Mesothelial cell of epicardium (in vitro differentiated cells): ENCODE measurements around the gene PRSS12. TPM values are rescaled to one million over a fixed set of nuclear protein-coding genes. Genes with fewer than 3 reads are reported as not detected.

Source experiments
- DNase-seq, 2 experiments: peaks; one replicate each; pipeline ENCODE4 v3.0.0; 2021; ENCODE audit warnings: low spot score in 2 of 2; ENCODE audit not compliant: unreplicated experiment in 2 of 2
- H3K27ac Mint-ChIP-seq: 2 replicates; pipeline ENCODE4 v1.8.0; 2021; ENCODE audit warnings: mixed read lengths
- H3K27me3 Mint-ChIP-seq: 2 replicates; pipeline ENCODE4 v1.8.0; 2021; ENCODE audit warnings: low read depth, mixed read lengths
- H3K36me3 Mint-ChIP-seq: 2 replicates; pipeline ENCODE4 v1.8.0; 2021; ENCODE audit warnings: mixed read lengths
- H3K4me1 Mint-ChIP-seq: 2 replicates; pipeline ENCODE4 v1.8.0; 2021; ENCODE audit warnings: mixed read lengths
- H3K4me3 Mint-ChIP-seq: 2 replicates; pipeline ENCODE4 v1.8.0; 2021; ENCODE audit warnings: mild to moderate bottlenecking, moderate library complexity, mixed read lengths
- H3K9me3 Mint-ChIP-seq: 2 replicates; pipeline ENCODE4 v1.8.0; 2021; ENCODE audit warnings: mixed read lengths
- total RNA-seq: library from RNA; stranded (reverse); gene quantifications from 3 replicates; pipeline ENCODE4 v1.2.1, GENCODE V29; 2021
- TF ChIP-seq, protein P1 (sequence below): fragments of 200-600 bp; sonication (generic); IDR thresholded peaks from one replicate; pipeline ENCODE4 v1.5.0; 2021; ENCODE audit warnings: antibody characterized with exemption; ENCODE audit not compliant: unreplicated experiment

Gene PRSS12
- total RNA-seq, 1 donor from 2014 or later = 46.7 TPM

DNA sequence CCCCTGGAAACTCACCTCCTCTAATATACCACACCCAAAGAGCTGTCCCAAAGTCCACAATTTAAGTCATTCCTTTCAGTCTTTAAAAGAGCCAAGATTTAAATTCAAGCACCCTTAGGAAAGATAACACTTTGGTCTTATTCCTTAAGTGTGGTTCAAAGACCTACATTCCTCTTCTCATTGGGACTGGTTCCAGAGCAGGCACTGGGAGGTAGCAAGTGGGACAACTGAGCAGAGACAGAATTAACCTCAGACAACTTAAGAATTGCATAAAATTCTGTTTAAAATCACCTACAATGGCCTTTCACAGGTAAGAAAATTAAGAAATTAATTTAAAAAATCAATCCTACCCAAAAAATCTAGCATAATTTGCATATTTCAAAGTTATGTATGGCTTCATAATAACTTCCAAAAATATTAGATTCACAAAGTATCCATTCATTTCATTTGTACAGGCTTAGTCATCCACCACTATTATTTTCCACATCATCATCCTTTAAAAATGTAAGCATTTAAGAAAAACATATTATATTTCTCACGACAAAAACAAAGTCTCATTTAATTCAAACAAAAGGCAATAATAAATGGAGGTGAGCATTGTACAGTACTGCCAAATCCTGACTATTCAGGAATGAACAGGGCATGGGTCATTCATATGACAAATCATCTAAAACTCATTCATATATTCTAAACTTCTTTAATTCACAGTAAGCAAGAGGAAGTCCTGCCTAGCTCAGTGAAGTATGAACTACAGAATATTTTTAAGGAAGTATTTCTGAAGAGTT, 13.6 kb downstream of the PRSS12 start:
- H3K9me3 Mint-ChIP-seq = no peaks in the 10 kb centered on the region
- TF ChIP-seq, protein P1, sequence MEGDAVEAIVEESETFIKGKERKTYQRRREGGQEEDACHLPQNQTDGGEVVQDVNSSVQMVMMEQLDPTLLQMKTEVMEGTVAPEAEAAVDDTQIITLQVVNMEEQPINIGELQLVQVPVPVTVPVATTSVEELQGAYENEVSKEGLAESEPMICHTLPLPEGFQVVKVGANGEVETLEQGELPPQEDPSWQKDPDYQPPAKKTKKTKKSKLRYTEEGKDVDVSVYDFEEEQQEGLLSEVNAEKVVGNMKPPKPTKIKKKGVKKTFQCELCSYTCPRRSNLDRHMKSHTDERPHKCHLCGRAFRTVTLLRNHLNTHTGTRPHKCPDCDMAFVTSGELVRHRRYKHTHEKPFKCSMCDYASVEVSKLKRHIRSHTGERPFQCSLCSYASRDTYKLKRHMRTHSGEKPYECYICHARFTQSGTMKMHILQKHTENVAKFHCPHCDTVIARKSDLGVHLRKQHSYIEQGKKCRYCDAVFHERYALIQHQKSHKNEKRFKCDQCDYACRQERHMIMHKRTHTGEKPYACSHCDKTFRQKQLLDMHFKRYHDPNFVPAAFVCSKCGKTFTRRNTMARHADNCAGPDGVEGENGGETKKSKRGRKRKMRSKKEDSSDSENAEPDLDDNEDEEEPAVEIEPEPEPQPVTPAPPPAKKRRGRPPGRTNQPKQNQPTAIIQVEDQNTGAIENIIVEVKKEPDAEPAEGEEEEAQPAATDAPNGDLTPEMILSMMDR = no peak
- H3K4me3 Mint-ChIP-seq = no peak overlapping the region
- DNase-seq = no peak
- no peak overlapping the region for H3K27ac Mint-ChIP-seq
- H3K4me1 Mint-ChIP-seq = peaks cover 15% of the 10 kb centered on the region
- H3K36me3 Mint-ChIP-seq = no peaks in the 10 kb centered on the region
- no peaks in the 10 kb centered on the region for H3K27me3 Mint-ChIP-seq

DNA sequence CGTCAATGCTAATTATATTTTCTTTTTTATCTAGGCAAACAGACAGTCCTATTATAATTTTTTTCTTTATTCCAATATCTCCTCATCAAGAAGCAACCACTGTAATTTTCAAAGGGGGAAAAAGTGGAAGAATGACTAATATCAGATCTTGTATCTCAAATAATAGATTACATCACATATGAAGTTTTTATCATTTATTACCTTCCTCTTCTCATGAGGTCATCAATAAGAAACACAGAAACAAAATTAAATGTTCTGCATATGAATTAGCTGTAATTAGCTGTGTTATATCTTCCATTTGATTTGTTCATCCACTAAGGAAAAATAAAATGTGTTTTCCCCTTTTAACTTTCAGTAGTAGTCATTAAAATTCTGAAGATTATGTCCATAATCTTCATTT, 14.3 kb downstream of the PRSS12 start:
- no peaks in the 10 kb centered on the region for H3K36me3 Mint-ChIP-seq
- H3K4me3 Mint-ChIP-seq = no peak overlapping the region
- no peaks in the 10 kb centered on the region for H3K27me3 Mint-ChIP-seq
- no peak for DNase-seq
- TF ChIP-seq, protein P1 = no peak
- no peak overlapping the region for H3K27ac Mint-ChIP-seq
- H3K4me1 Mint-ChIP-seq = peaks cover 15% of the 10 kb centered on the region
- no peaks in the 10 kb centered on the region for H3K9me3 Mint-ChIP-seq

DNA sequence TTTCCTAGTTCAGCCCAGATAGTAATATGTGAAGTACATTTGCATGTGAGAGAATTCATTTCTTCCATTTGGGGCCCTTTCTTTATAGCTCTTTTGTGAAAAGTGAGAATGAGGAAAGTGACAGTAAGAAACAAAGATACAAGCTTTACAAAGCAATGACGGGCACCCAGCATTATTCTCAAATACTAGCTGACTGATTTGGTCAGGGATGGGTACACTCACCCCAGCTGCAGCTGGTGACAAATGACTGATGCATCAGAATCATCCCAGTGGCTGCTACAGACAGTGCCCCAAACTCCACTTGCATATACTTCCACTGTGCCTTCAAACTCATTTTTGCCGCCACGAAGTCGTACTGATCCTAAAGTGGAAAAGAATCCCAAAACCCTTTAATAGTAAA, 14.8 kb downstream of the PRSS12 start:
- H3K4me1 Mint-ChIP-seq = peaks cover 15% of the 10 kb centered on the region
- no peaks in the 10 kb centered on the region for H3K27me3 Mint-ChIP-seq
- no peak overlapping the region for H3K27ac Mint-ChIP-seq
- no peak for DNase-seq
- TF ChIP-seq, protein P1 = no peak
- no peaks in the 10 kb centered on the region for H3K36me3 Mint-ChIP-seq
- no peak overlapping the region for H3K4me3 Mint-ChIP-seq
- no peaks in the 10 kb centered on the region for H3K9me3 Mint-ChIP-seq

DNA sequence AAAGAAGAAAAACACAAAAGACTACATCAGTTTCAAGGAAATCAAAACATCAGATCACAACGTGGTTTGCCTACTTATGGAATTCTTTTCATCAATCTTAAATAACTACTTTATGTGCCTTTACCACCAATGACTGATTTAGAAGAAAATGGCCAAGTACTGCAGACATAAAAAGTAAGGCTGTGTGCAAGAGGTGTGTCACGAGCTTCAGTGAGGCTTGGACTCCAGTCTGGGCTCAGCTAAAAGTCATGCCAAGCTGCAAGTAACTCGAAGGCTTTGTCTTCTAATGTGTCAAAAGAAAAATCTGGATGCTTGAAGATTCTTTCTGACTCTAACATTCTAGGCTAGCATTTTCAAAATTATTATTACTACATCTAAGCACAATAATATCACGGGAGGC, 17.0 kb downstream of the PRSS12 start:
- DNase-seq = no peak
- Mint-ChIP-seq H3K36me3 (peaks cover 1% of the 10 kb centered on the region), H3K4me1 (peaks cover 18% of the 10 kb centered on the region), H3K9me3 (no peaks in the 10 kb centered on the region), H3K4me3 (no peak overlapping the region), H3K27me3 (no peaks in the 10 kb centered on the region), H3K27ac (no peak overlapping the region)
- TF ChIP-seq, protein P1 = no peak

DNA sequence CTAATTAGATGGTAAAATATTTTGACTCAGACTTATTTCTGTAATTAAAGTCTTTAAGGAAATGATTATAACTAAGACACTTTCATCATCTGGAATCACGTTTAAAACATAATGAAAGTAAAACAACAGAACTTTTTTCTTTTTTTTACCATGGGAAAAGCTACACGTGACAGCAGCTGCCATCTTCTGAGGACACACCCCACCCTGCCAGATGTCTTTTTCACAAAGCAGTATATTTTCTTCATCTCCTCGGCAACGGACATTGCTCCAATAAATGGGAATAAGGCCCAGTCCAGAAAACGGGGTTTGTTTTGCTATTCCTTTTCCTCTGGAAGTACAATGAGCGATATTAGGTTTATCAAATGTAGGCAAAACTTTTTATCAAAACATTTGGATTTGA, 17.5 kb downstream of the PRSS12 start:
- Mint-ChIP-seq H3K27ac (no peak overlapping the region), H3K4me1 (peaks cover 19% of the 10 kb centered on the region), H3K27me3 (no peaks in the 10 kb centered on the region), H3K9me3 (no peaks in the 10 kb centered on the region), H3K36me3 (peaks cover 1% of the 10 kb centered on the region), H3K4me3 (no peak overlapping the region)
- TF ChIP-seq, protein P1 = no peak
- no peak for DNase-seq
